ENCODE data around the gene A4GALT.
A peak's percentile ranks its signal among the peaks of the same experiment; 100 is the strongest.

Gene A4GALT

GRCh38 chr22:42648017-42648367, 72.7 kb downstream of the A4GALT start:
- Histone ChIP-seq H3K4me1 (ENCODE audit: insufficient read depth, low read length, poor library complexity, severe bottlenecking) (peaks cover 42% of the 10 kb centered on the region), H3F3A (ENCODE audit: low read depth) (no peaks in the 10 kb centered on the region), H3K9me3 (ENCODE audit: insufficient read depth, low read depth, low read length) (no peaks in the 10 kb centered on the region), H3K9me2 (replicated peaks; ENCODE audit: low read depth, low read length) (no peaks in the 10 kb centered on the region), H2AFZ (ENCODE audit: low read length) (no peak overlapping the region), H3K9ac (ENCODE audit: low read depth, low read length, poor library complexity, severe bottlenecking) (peak overlapping the region; percentile 93), H3K36me3 (ENCODE audit: insufficient read depth, low read length) (no peaks in the 10 kb centered on the region), H3K79me2 (ENCODE audit: insufficient read depth, low read length) (peaks cover 56% of the 10 kb centered on the region), H3K4me2 (ENCODE audit: low read depth, low read length, poor library complexity, severe bottlenecking) (peak overlapping the region; percentile 99), H4K20me1 (ENCODE audit: insufficient read depth, low read length, poor library complexity, severe bottlenecking) (peaks cover 46% of the 10 kb centered on the region), H3K27me3 (ENCODE audit: insufficient read depth, low read length, poor library complexity, severe bottlenecking) (no peaks in the 10 kb centered on the region), H3K4me3 (ENCODE audit: low read length, poor library complexity, severe bottlenecking) (peak overlapping the region; percentile 99)
- TF ChIP-seq EZH2phosphoT487 (IDR thresholded peaks at IDR 0.05; ENCODE audit: borderline replicate concordance) = no peak
- no peak for TF ChIP-seq CTCF (conservative IDR thresholded peaks at IDR 0.05; ENCODE audit: low read length)

DNA sequence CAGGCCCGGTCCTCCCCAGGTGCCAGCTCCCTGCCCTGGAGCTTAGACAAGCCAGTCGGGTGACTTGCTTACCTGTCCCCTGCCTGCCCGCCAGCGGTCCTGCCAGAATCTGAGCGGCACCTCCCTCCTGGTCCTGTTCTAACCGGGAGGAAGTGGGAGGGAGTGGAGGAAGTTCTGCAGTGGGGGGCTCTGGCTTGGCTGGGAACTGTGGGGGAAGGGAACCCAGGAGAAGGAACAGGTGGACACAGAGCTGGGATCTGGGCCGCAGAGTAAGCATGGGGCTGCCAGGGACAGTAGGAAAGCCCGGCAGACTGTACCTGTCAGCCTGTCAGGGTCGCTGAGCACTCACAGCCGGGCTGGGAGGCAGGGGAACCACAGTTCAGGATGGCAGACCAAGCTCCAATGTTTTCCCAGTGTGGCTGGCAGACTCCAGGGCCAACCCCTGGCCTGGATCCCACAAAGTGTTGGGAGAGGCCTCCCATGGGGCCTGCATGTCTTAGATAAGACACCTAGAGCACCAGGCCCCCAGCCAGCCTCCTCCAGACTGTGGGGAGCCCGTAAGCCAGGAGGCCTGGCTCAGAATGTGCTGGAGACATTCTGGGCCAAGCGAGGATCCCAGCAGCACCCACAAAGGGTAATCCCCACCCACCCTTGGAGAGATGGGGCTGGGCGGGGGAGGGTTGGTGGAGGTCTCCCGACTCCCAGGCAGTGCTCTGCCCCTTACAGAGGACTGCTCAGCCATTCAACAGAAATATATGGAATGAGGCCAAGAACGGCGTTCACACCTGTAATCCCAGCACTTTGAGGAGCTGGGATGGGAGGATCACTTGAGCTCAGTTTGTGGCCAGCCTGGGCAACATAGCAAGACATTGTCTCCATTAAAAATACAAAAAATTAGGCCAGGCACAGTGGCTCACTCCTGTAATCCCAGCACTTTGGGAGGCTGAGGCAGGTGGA, 73.8 kb downstream of the A4GALT start:
- Histone ChIP-seq H3K9ac (ENCODE audit: low read depth, low read length, poor library complexity, severe bottlenecking) (peak overlapping the region; percentile 51), H3K36me3 (ENCODE audit: insufficient read depth, low read length) (no peaks in the 10 kb centered on the region), H3K4me3 (ENCODE audit: low read length, poor library complexity, severe bottlenecking) (peak overlapping the region; percentile 40), H3K79me2 (ENCODE audit: insufficient read depth, low read length) (peaks cover 61% of the 10 kb centered on the region), H3K9me2 (replicated peaks; ENCODE audit: low read depth, low read length) (no peaks in the 10 kb centered on the region), H2AFZ (ENCODE audit: low read length) (no peak overlapping the region), H4K20me1 (ENCODE audit: insufficient read depth, low read length, poor library complexity, severe bottlenecking) (peaks cover 46% of the 10 kb centered on the region), H3K4me1 (ENCODE audit: insufficient read depth, low read length, poor library complexity, severe bottlenecking) (peaks cover 42% of the 10 kb centered on the region), H3K4me2 (ENCODE audit: low read depth, low read length, poor library complexity, severe bottlenecking) (peak overlapping the region; percentile 99), H3K9me3 (ENCODE audit: insufficient read depth, low read depth, low read length) (no peaks in the 10 kb centered on the region), H3F3A (ENCODE audit: low read depth) (no peaks in the 10 kb centered on the region), H3K27me3 (ENCODE audit: insufficient read depth, low read length, poor library complexity, severe bottlenecking) (no peaks in the 10 kb centered on the region)
- no peak for TF ChIP-seq CTCF (conservative IDR thresholded peaks at IDR 0.05; ENCODE audit: low read length)
- TF ChIP-seq EZH2phosphoT487 (IDR thresholded peaks at IDR 0.05; ENCODE audit: borderline replicate concordance) = no peak

DNA sequence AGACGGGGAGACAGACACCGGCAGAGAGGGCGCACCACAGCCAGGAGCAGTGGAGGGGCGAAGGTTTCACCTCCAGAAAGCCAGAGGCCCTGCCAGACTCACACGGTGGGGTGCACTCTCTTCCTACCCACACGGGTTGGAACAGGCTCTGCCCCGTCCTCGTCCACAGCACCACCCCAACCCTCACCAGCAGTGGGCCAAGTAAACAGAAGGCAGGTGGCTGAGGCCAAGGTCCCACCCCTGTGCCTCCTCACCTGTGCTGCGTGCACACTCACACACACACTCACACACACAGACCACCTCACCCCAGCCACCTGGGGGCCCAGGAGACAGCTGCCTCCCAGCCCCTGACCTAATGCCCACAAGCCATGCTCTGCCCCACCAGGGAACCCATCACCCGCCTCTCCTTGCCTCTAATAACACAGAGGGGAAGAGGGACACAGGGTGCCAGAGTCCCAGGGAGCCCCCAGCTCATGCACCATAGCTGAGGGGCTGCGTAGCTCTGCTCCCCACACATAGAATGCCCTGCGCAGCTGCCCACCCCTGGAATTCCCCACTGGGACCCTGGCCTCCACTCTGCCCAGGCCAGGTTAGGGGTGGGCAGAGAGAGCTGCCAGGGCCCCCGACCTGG, 74.6 kb downstream of the A4GALT start:
- no peak overlapping the region for H2AFZ ChIP-seq (ENCODE audit: low read length)
- H3F3A ChIP-seq (ENCODE audit: low read depth) = no peaks in the 10 kb centered on the region
- no peaks in the 10 kb centered on the region for H3K9me2 ChIP-seq (replicated peaks; ENCODE audit: low read depth, low read length)
- TF ChIP-seq CTCF (conservative IDR thresholded peaks at IDR 0.05; ENCODE audit: low read length) (no peak), EZH2phosphoT487 (IDR thresholded peaks at IDR 0.05; ENCODE audit: borderline replicate concordance) (no peak)
- peaks cover 61% of the 10 kb centered on the region for H3K79me2 ChIP-seq (ENCODE audit: insufficient read depth, low read length)
- peak overlapping the region; percentile 40 for H3K4me3 ChIP-seq (ENCODE audit: low read length, poor library complexity, severe bottlenecking)
- peak overlapping the region; percentile 99 for H3K4me2 ChIP-seq (ENCODE audit: low read depth, low read length, poor library complexity, severe bottlenecking)
- no peaks in the 10 kb centered on the region for H3K27me3 ChIP-seq (ENCODE audit: insufficient read depth, low read length, poor library complexity, severe bottlenecking)
- H3K9ac ChIP-seq (ENCODE audit: low read depth, low read length, poor library complexity, severe bottlenecking) = peak overlapping the region; percentile 51
- H4K20me1 ChIP-seq (ENCODE audit: insufficient read depth, low read length, poor library complexity, severe bottlenecking) = peaks cover 46% of the 10 kb centered on the region
- H3K4me1 ChIP-seq (ENCODE audit: insufficient read depth, low read length, poor library complexity, severe bottlenecking) = peaks cover 42% of the 10 kb centered on the region
- no peaks in the 10 kb centered on the region for H3K9me3 ChIP-seq (ENCODE audit: insufficient read depth, low read depth, low read length)
- H3K36me3 ChIP-seq (ENCODE audit: insufficient read depth, low read length) = no peaks in the 10 kb centered on the region

Measured in Loucy (cell line).